ENCODE data around the gene JAK1. TPM values are rescaled to one million over a fixed set of nuclear protein-coding genes. Genes with fewer than 3 reads are reported as not detected.

The JAK1 gene
- total RNA-seq, 4 donors from 2014 or later, result 52.9 to 169 (median 126) TPM

GRCh38 chr1:64839261-64839660, 127.1 kb downstream of the JAK1 start:
- H3K36me3 ChIP-seq, result peaks cover 0 to 80% (median 26%) of the 10 kb centered on the region in 4 donors
- no peak overlapping the region for H3K4me3 ChIP-seq
- no peak overlapping the region for H3K27ac ChIP-seq
- intact Hi-C loops (cut with DNase I; ENCODE audit: low total_unique reads), result no loop called here
- no peaks in the 10 kb centered on the region for H3K27me3 ChIP-seq
- WGBS, 2 donors (ENCODE audit: low coverage in 1 of 2), result 75 to 93% methylated on average over 2 to 5 of the region's 5 CpGs
- no peak for DNase-seq
- in situ Hi-C loops (cut with MboI; ENCODE audit: low pct_ligation_motif_present in 1 of 4, low pct_unique_long_range_greater_than_20kb in 1 of 4, low sequenced_read_pairs in 3 of 4), result loop anchor here in 1 of 4 donors (25.0 kb wide), 1 partner anchor 577 kb away; no protein-coding TSS in a partner anchor
- no peaks in the 10 kb centered on the region for H3K9me3 ChIP-seq
- TF ChIP-seq POLR2AphosphoS5 (IDR thresholded peaks at IDR 0.05), result no peak
- TF ChIP-seq EP300 (IDR thresholded peaks at IDR 0.05; ENCODE audit: low read depth), result no peak
- no peak for TF ChIP-seq POLR2A (IDR thresholded peaks at IDR 0.05)
- no peak for TF ChIP-seq CTCF (IDR thresholded peaks at IDR 0.05)
- H3K4me1 ChIP-seq, result no peaks in the 10 kb centered on the region

- no peak overlapping the region for H3K4me3 ChIP-seq
- in situ Hi-C loops (cut with MboI; ENCODE audit: low pct_ligation_motif_present in 1 of 4, low pct_unique_long_range_greater_than_20kb in 1 of 4, low sequenced_read_pairs in 3 of 4) (loop anchor here in 1 of 4 donors (25.0 kb wide), 1 partner anchor 576 kb away; no protein-coding TSS in a partner anchor), intact Hi-C loops (cut with DNase I; ENCODE audit: low total_unique reads) (no loop called here)
- no peak for TF ChIP-seq CTCF (IDR thresholded peaks at IDR 0.05)
- TF ChIP-seq POLR2AphosphoS5 (IDR thresholded peaks at IDR 0.05), result no peak
- TF ChIP-seq EP300 (IDR thresholded peaks at IDR 0.05; ENCODE audit: low read depth), result no peak
- TF ChIP-seq POLR2A (IDR thresholded peaks at IDR 0.05), result no peak
- DNase-seq, result no peak
- H3K9me3 ChIP-seq, result no peaks in the 10 kb centered on the region
- H3K27me3 ChIP-seq, result no peaks in the 10 kb centered on the region
- H3K27ac ChIP-seq, result no peak overlapping the region
- no peaks in the 10 kb centered on the region for H3K4me1 ChIP-seq
- 80 to 91% methylated on average over 1 to 7 of the region's 7 CpGs for WGBS, 2 donors (ENCODE audit: low coverage in 1 of 2)
- peaks cover 0 to 80% (median 28%) of the 10 kb centered on the region in 4 donors for H3K36me3 ChIP-seq
These were observed 127.9 kb downstream of the JAK1 start for GRCh38 chr1:64838486-64838885.

- Histone ChIP-seq H3K4me3 (no peak overlapping the region), H3K9me3 (no peaks in the 10 kb centered on the region), H3K4me1 (no peaks in the 10 kb centered on the region), H3K27me3 (no peaks in the 10 kb centered on the region), H3K27ac (no peak overlapping the region), H3K36me3 (peaks cover 0 to 82% (median 34%) of the 10 kb centered on the region in 4 donors)
- DNase-seq, result no peak
- TF ChIP-seq POLR2A (IDR thresholded peaks at IDR 0.05) (no peak), CTCF (IDR thresholded peaks at IDR 0.05) (no peak), POLR2AphosphoS5 (IDR thresholded peaks at IDR 0.05) (no peak), EP300 (IDR thresholded peaks at IDR 0.05; ENCODE audit: low read depth) (no peak)
- in situ Hi-C loops (cut with MboI; ENCODE audit: low pct_ligation_motif_present in 1 of 4, low pct_unique_long_range_greater_than_20kb in 1 of 4, low sequenced_read_pairs in 3 of 4) (loop anchor here in 1 of 4 donors (25.0 kb wide), 1 partner anchor 575 kb away; no protein-coding TSS in a partner anchor), intact Hi-C loops (cut with DNase I; ENCODE audit: low total_unique reads) (no loop called here)
- 80 to 96% methylated on average over 1 to 8 of the region's 8 CpGs for WGBS, 2 donors (ENCODE audit: low coverage in 1 of 2)
These were observed 129.5 kb downstream of the JAK1 start for GRCh38 chr1:64836802-64837201.

GRCh38 chr1:64834734-64835133, 131.6 kb downstream of the JAK1 start:
- intact Hi-C loops (cut with DNase I; ENCODE audit: low total_unique reads) (no loop called here), in situ Hi-C loops (cut with MboI; ENCODE audit: low pct_ligation_motif_present in 1 of 4, low pct_unique_long_range_greater_than_20kb in 1 of 4, low sequenced_read_pairs in 3 of 4) (loop anchor here in 1 of 4 donors (25.0 kb wide), 1 partner anchor 572 kb away; no protein-coding TSS in a partner anchor)
- TF ChIP-seq EP300 (IDR thresholded peaks at IDR 0.05; ENCODE audit: low read depth) (no peak), POLR2AphosphoS5 (IDR thresholded peaks at IDR 0.05) (no peak), POLR2A (IDR thresholded peaks at IDR 0.05) (no peak), CTCF (IDR thresholded peaks at IDR 0.05) (no peak)

More at GRCh38 chr1:64834734-64835133, 131.6 kb downstream of the JAK1 start:
- no peak overlapping the region for H3K4me3 ChIP-seq
- peaks cover 0 to 64% (median 28%) of the 10 kb centered on the region in 4 donors for H3K36me3 ChIP-seq
- no peaks in the 10 kb centered on the region for H3K4me1 ChIP-seq
- no peak overlapping the region for H3K27ac ChIP-seq
- no peaks in the 10 kb centered on the region for H3K27me3 ChIP-seq
- DNase-seq, result no peak
- no peaks in the 10 kb centered on the region for H3K9me3 ChIP-seq
